CD4-positive, alpha-beta memory T cell (primary cell): ENCODE measurements around the gene NAA80. TPM values are rescaled to one million over a fixed set of nuclear protein-coding genes. Genes with fewer than 3 reads are reported as not detected.

Source experiments
- CTCF ChIA-PET: fragments of 350-600 bp; sonication (Branson Sonifier 250); formaldehyde crosslinking; loops from one replicate; lab custom pipeline; 2021; ENCODE audit warnings: inconsistent platforms; ENCODE audit not compliant: partially characterized antibody; lab: Charles Lee
- POLR2A ChIA-PET: fragments of 350-600 bp; sonication (Branson Sonifier 250); formaldehyde crosslinking; loops from one replicate; lab custom pipeline; 2021; ENCODE audit not compliant: partially characterized antibody; lab: Charles Lee
- DNase-seq, 5 donors: peaks; one replicate each; pipeline versions ENCODE4 v3.0.0 to v3.0.0-alpha.2; 2020 to 2022; ENCODE audit warnings: mixed read lengths in 1 of 5
- H3K27ac ChIP-seq: one replicate; pipeline ENCODE4 v1.7.0; 2013; ENCODE audit warnings: low read depth, low read length
- H3K27me3 ChIP-seq: 2 replicates; pipeline ENCODE4 v1.7.0; 2013; ENCODE audit warnings: mild to moderate bottlenecking, low read length, moderate library complexity; ENCODE audit not compliant: insufficient read depth
- H3K36me3 ChIP-seq: 2 replicates; pipeline ENCODE4 v1.7.0; 2013; ENCODE audit warnings: mild to moderate bottlenecking, low read length, moderate library complexity; ENCODE audit not compliant: insufficient read depth
- H3K4me1 ChIP-seq: 2 replicates; pipeline ENCODE4 v1.7.0; 2013; ENCODE audit warnings: mild to moderate bottlenecking, low read length, moderate library complexity; ENCODE audit not compliant: insufficient read depth
- H3K4me3 ChIP-seq, 2 donors: one replicate each; pipeline ENCODE4 v1.7.0; 2013; ENCODE audit warnings: low read length in 2 of 2, mild to moderate bottlenecking in 1 of 2
- H3K9me3 ChIP-seq, 2 donors: one replicate each; pipeline ENCODE4 v1.7.0; 2013; ENCODE audit warnings: low read length in 2 of 2, control low read depth in 1 of 2; ENCODE audit not compliant: control insufficient read depth in 1 of 2
- H3K27ac Mint-ChIP-seq, 7 donors: one replicate each; pipeline ENCODE4 v1.8.0; 2020 to 2021; ENCODE audit warnings: mixed read lengths in 7 of 7, mild to moderate bottlenecking in 6 of 7, inconsistent platforms in 3 of 7, moderate library complexity in 3 of 7
- H3K27me3 Mint-ChIP-seq, 2 donors: one replicate each; pipeline ENCODE4 v1.8.0; 2020 to 2021; ENCODE audit warnings: mixed read lengths in 2 of 2
- H3K36me3 Mint-ChIP-seq, 2 donors: one replicate each; pipeline ENCODE4 v1.8.0; 2020 to 2021; ENCODE audit warnings: mixed read lengths in 2 of 2, inconsistent platforms in 1 of 2, mild to moderate bottlenecking in 1 of 2
- H3K4me1 Mint-ChIP-seq, 4 donors: one replicate each; pipeline ENCODE4 v1.8.0; 2020 to 2021; ENCODE audit warnings: mixed read lengths in 4 of 4, mild to moderate bottlenecking in 1 of 4
- H3K4me3 Mint-ChIP-seq, 8 donors: one replicate each; pipeline ENCODE4 v1.8.0; 2020 to 2021; ENCODE audit warnings: mixed read lengths in 8 of 8, mild to moderate bottlenecking in 7 of 8, moderate library complexity in 6 of 8, inconsistent platforms in 3 of 8
- H3K9me3 Mint-ChIP-seq, 8 donors: one replicate each; pipeline ENCODE4 v1.8.0; 2020 to 2021; ENCODE audit warnings: mixed read lengths in 8 of 8, mild to moderate bottlenecking in 5 of 8, inconsistent platforms in 3 of 8, moderate library complexity in 1 of 8
- intact Hi-C: fragments of 100-400 bp; cut with micrococcal nuclease; formaldehyde crosslinking; loops from one replicate; pipeline ENCODE4 v1.15.1; 2023
- polyA plus RNA-seq, 2 donors: library from polyadenylated mRNA; unstranded; fragments of 300-500 nt; fragmentation: Illumina TruSeq; gene quantifications; one replicate each; pipeline ENCODE4 v1.2.3, GENCODE V29; 2021
- total RNA-seq, 2 experiments: library from RNA; stranded (reverse); gene quantifications; one replicate each; pipeline ENCODE4 v1.2.3, GENCODE V29; 2021

Gene NAA80
- total and polyA plus RNA-seq, 4 experiments from 2014 or later = 16.7 to 33.7 (median 31.7) TPM

GRCh38 chr3:50324351-50325112 is 25.3 kb upstream of the NAA80 start:
- H3K4me1 ChIP-seq = peaks cover 40% of the 10 kb centered on the region
- H3K9me3 Mint-ChIP-seq = peaks cover 0 to 1% (median 0%) of the 10 kb centered on the region in 8 donors
- peaks cover 10% of the 10 kb centered on the region for H3K36me3 ChIP-seq
- no peaks in the 10 kb centered on the region for H3K9me3 ChIP-seq
- peaks cover 21 to 49% (median 35%) of the 10 kb centered on the region in 4 donors for H3K4me1 Mint-ChIP-seq
- intact Hi-C loops = loop anchor here (1.0 to 2.0 kb wide), 2 partner anchors 50 to 130 kb away; no protein-coding TSS in a partner anchor
- H3K27me3 Mint-ChIP-seq = no peaks in the 10 kb centered on the region
- H3K36me3 Mint-ChIP-seq = peaks cover 0 to 25% of the 10 kb centered on the region in 2 donors
- peak overlapping the region; percentile 53 to 93 (median 82) for H3K27ac Mint-ChIP-seq
- no peaks in the 10 kb centered on the region for H3K27me3 ChIP-seq
- no peak overlapping the region for H3K27ac ChIP-seq
- peak; percentile 39 to 65 (median 49) for DNase-seq
- ChIA-PET CTCF (interaction anchor here (0.5 to 5.6 kb wide), 16 partner anchors 9 to 509 kb away, joined by 3 to 37 read pairs (median 5); partner anchors contain the start of genes CYB561D2, HYAL3, IFRD2 and NAA80), POLR2A (interaction anchor here (0.7 to 14.4 kb wide), 6 partner anchors 10 to 32 kb away, joined by 3 to 144 read pairs (median 8); partner anchors contain the start of genes HYAL3, IFRD2 and NAA80)
- H3K4me3 Mint-ChIP-seq = peak overlapping the region in 5 of 8 donors; percentile 17 to 67 (median 39)
- no peak overlapping the region for H3K4me3 ChIP-seq

- peak in 1 of 5 donors; percentile 27 for DNase-seq
- H3K36me3 Mint-ChIP-seq = peaks cover 0 to 22% of the 10 kb centered on the region in 2 donors
Observed at GRCh38 chr3:50323614-50324199, 24.5 kb upstream of the NAA80 start.

GRCh38 chr3:50323092-50323600 is 23.9 kb upstream of the NAA80 start:
- no peak overlapping the region for H3K4me3 ChIP-seq
- no peaks in the 10 kb centered on the region for H3K9me3 ChIP-seq
- intact Hi-C loops = no loop called here
- CTCF ChIA-PET = interaction anchor here (0.9 to 5.6 kb wide), 6 partner anchors 11 to 51 kb away, joined by 3 to 37 read pairs (median 10); partner anchors contain the start of genes HYAL3, IFRD2 and NAA80
- peaks cover 10% of the 10 kb centered on the region for H3K36me3 ChIP-seq
- no peaks in the 10 kb centered on the region for H3K27me3 ChIP-seq
- H3K4me1 ChIP-seq = peaks cover 35% of the 10 kb centered on the region
- H3K4me3 Mint-ChIP-seq = peak overlapping the region in 3 of 8 donors; percentile 21 to 54 (median 35)
- peak in 1 of 5 donors; percentile 20 for DNase-seq
- peak overlapping the region; percentile 3 to 79 (median 68) for H3K27ac Mint-ChIP-seq
- peaks cover 17 to 55% (median 37%) of the 10 kb centered on the region in 4 donors for H3K4me1 Mint-ChIP-seq
- H3K27me3 Mint-ChIP-seq = no peaks in the 10 kb centered on the region
- H3K36me3 Mint-ChIP-seq = peaks cover 0 to 16% of the 10 kb centered on the region in 2 donors
- POLR2A ChIA-PET = interaction anchor here (2.1 to 14.4 kb wide), 5 partner anchors 8 to 25 kb away, joined by 8 to 144 read pairs (median 16); partner anchors contain the start of genes HYAL3, NAA80 and RASSF1
- H3K27ac ChIP-seq = no peak overlapping the region
- H3K9me3 Mint-ChIP-seq = no peaks in the 10 kb centered on the region

More at GRCh38 chr3:50323614-50324199, 24.5 kb upstream of the NAA80 start:
- Histone ChIP-seq H3K27ac (no peak overlapping the region), H3K36me3 (peaks cover 10% of the 10 kb centered on the region), H3K27me3 (no peaks in the 10 kb centered on the region), H3K9me3 (no peaks in the 10 kb centered on the region), H3K4me3 (no peak overlapping the region), H3K4me1 (peaks cover 39% of the 10 kb centered on the region)
- peaks cover 21 to 56% (median 38%) of the 10 kb centered on the region in 4 donors for H3K4me1 Mint-ChIP-seq
- H3K27ac Mint-ChIP-seq = peak overlapping the region in 4 of 7 donors; percentile 29 to 90 (median 78)
- ChIA-PET POLR2A (interaction anchor here (0.6 to 14.4 kb wide), 6 partner anchors 9 to 31 kb away, joined by 3 to 144 read pairs (median 8); partner anchors contain the start of genes HYAL3, IFRD2, NAA80 and RASSF1), CTCF (interaction anchor here (0.5 to 5.6 kb wide), 15 partner anchors 8 to 509 kb away, joined by 3 to 37 read pairs (median 5); partner anchors contain the start of genes CYB561D2, HYAL3, IFRD2 and NAA80)
- peak overlapping the region in 1 of 8 donors; percentile 35 for H3K4me3 Mint-ChIP-seq
- H3K27me3 Mint-ChIP-seq = no peaks in the 10 kb centered on the region
- peaks cover 0 to 1% (median 0%) of the 10 kb centered on the region in 8 donors for H3K9me3 Mint-ChIP-seq
- intact Hi-C loops = loop anchor here (1.0 to 2.0 kb wide), 2 partner anchors 49 to 129 kb away; no protein-coding TSS in a partner anchor

DNA sequence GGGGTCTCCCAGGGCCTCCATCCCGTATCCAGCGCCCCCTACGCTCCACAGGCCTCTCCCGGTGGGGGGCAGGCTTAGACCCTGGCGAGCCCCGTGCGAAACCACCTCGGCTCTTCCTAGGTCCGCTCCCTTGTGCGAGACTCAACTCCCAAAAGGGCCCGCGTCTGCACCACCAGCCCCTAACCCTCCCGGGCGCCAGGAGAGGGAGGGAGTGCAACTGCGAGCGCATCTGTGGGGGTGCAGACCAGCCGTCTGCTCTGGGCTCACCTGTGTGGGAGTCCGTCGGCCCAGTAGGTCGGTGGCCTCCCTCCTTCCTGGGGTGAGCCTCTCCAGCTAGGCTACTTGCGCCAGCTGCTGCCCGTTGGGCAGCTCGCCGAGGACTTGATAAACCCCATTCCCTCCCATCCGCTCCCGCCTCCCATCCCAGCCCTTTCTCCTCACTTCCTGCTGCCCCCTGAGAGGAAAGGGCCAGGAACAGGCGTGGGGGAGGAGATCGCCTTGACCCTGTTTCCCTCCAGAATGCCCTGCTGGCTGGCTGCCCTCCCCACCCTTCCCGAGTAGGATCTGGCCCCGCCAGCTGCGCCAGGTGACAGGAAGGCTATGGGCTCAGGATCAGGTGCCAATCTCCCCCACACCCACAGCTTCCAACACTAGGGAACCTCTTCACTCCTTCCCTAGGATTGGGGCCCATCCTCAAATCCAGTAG is 23.3 kb upstream of the NAA80 start, which contains the start of gene HYAL2:
TSS of gene HYAL2 (minus strand) at position 360 of the 706 bp plus-strand sequence. CDS start 2,256 bp downstream, outside the sequence.
- H3K4me3 ChIP-seq = peak within 1 kb of the TSS; percentile 23 to 87
- POLR2A ChIA-PET = interaction anchor here (1.0 to 14.4 kb wide), 6 partner anchors 8 to 37 kb away, joined by 4 to 144 read pairs (median 8); partner anchors contain the start of genes HYAL3, NAA80, RASSF1 and TMEM115

GRCh38 chr3:50322115-50322385 is 22.8 kb upstream of the NAA80 start:
- Histone ChIP-seq H3K9me3 (no peaks in the 10 kb centered on the region), H3K4me3 (peak overlapping the region; percentile 23 to 87), H3K27ac (peak overlapping the region; percentile 73), H3K27me3 (no peaks in the 10 kb centered on the region), H3K36me3 (peaks cover 10% of the 10 kb centered on the region), H3K4me1 (peaks cover 37% of the 10 kb centered on the region)
- intact Hi-C loops = no loop called here
- no peaks in the 10 kb centered on the region for H3K27me3 Mint-ChIP-seq
- peaks cover 0 to 15% of the 10 kb centered on the region in 2 donors for H3K36me3 Mint-ChIP-seq
- H3K4me1 Mint-ChIP-seq = peaks cover 16 to 57% (median 36%) of the 10 kb centered on the region in 4 donors
- no peaks in the 10 kb centered on the region for H3K9me3 Mint-ChIP-seq
- DNase-seq = no peak
- CTCF ChIA-PET = interaction anchor here (0.5 to 5.6 kb wide), 4 partner anchors 15 to 220 kb away, joined by 3 to 37 read pairs (median 10); partner anchors contain the start of genes HYAL3, IFRD2 and NAA80
- peak overlapping the region in 2 of 7 donors; percentile 78 to 90 for H3K27ac Mint-ChIP-seq
- POLR2A ChIA-PET = interaction anchor here (0.6 to 14.4 kb wide), 7 partner anchors 10 to 37 kb away, joined by 3 to 144 read pairs (median 4); partner anchors contain the start of genes CYB561D2, HYAL3, NAA80 and NPRL2
- H3K4me3 Mint-ChIP-seq = peak overlapping the region in 4 of 8 donors; percentile 80 to 86 (median 84)

More for the DNA sequence above, 23.3 kb upstream of the NAA80 start, which contains the start of gene HYAL2:
- H3K27ac Mint-ChIP-seq = peak within 1 kb of the TSS; percentile 90 to 95 (median 93)
- H3K27me3 Mint-ChIP-seq = no peaks in the 10 kb centered on the region
- no peaks in the 10 kb centered on the region for H3K9me3 ChIP-seq
- peaks cover 37% of the 10 kb centered on the region for H3K4me1 ChIP-seq
- CTCF ChIA-PET = interaction anchor here (0.5 to 5.6 kb wide), 8 partner anchors 11 to 220 kb away, joined by 3 to 37 read pairs (median 10); partner anchors contain the start of genes HYAL3, IFRD2 and NAA80
- H3K36me3 Mint-ChIP-seq = peaks cover 0 to 15% of the 10 kb centered on the region in 2 donors
- H3K27me3 ChIP-seq = no peaks in the 10 kb centered on the region
- H3K4me3 Mint-ChIP-seq = peak within 1 kb of the TSS; percentile 80 to 90 (median 86)
- peaks cover 15 to 57% (median 35%) of the 10 kb centered on the region in 4 donors for H3K4me1 Mint-ChIP-seq
- H3K36me3 ChIP-seq = peaks cover 10% of the 10 kb centered on the region
- peak within 1 kb of the TSS; percentile 73 for H3K27ac ChIP-seq
- intact Hi-C loops = no loop called here
- H3K9me3 Mint-ChIP-seq = no peaks in the 10 kb centered on the region
- peak in 1 of 5 donors; percentile 37 for DNase-seq
